ENCODE data around the gene PPP1R9B. TPM values are rescaled to one million over a fixed set of nuclear protein-coding genes. Genes with fewer than 3 reads are reported as not detected.
A peak's percentile ranks its signal among the peaks of the same experiment; 100 is the strongest.

The PPP1R9B gene
- total RNA-seq, 1 experiment from 2014 or later = 19.1 TPM

DNA sequence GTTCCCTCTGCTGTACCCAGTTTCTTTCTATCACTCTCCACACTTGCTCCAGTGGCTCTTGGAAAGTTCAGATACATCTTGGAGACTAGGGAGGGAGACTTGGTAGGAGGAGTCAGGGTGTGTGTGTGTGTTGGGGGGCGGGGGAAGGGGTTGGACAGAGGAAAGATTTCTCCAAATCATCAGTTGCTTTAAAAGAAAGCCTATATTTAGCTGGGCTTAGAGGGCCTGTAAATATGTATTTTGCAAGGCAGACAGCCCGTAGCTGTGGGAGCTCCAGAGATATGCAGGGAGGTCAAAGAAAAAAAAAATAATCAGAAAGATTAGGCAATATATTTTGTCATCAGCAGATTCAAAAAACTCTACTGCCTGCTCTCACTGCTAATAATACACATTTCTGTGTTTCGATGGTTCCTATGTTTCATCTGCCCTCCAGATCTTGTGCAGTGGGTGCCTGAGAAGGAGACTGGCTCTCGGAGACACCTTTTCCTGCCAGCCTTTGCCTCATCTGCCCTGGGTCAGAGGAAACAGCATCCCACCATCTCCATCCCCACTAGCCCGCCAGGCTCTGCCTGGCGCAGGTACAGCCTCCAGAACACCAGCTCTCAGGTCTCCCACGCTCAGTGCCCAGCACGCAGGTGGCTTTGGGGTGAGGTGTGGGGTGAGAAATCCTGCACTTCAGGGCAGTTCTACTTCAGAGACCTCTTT lies 4.8 kb upstream of the PPP1R9B start:
- DNase-seq (ENCODE audit: low spot score) = no peak

DNA sequence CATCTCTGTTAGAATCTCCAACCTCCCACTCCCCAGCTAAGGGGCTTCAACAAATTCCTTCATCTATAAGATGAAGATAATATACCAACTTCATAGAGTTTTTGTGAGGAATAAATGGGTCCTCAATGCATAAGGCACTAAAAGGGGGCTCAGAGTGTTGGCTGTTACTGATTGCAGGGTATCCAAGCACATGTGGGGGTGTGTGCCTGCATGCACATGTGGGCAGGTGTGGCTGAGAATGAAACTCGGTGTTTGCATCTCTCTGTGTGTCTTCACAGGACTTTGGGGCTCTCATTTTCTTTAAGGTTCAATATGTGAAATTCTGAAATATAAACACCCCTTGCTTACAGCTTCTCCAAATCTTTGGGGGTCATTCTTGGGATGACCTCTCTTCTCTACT lies 4.1 kb upstream of the PPP1R9B start:
- no peak for DNase-seq (ENCODE audit: low spot score)

DNA sequence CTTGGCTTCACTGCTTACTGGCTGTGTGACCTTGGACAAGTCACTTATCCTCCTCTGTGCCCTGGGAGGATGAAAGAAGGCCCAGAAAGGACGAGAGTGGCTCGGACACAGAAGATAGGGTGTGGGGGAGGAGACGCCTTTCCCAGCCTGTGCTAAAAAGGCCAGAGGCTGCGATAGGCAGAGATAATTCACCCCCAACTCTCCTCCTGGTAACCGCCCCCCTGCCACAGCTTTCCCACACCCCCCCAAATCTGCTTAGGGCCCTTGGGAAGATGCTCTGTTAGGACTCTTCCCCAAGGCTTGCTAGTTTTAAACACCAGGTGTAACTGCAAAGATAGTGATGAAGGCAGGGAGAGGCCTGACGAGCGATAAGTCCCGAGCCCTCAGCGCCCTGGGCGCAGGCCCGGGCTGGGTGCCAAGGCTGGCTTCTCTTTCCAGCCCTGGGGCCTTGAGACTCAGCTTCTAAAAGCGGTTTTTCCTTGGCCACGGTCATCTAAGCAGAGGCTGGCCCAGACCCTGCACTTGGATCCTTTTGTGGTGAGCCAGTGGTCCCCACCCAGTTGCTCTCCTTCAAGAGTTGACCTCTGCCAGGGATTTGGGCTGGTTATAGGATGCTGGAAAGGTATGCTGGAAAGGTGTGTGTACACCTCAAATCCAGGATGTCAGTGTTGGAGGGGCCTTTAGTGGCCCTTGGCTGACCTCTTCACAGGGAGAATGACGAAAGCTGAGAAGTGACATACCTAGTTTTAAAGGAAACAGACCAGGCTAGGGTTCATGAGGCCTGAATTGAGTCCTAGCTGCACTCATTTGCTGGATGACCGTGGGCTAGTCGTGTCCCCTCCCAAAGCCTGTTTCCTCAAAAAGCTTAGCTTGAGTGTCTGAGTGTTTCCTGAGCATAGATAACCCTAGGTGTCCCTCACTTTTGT lies 3.4 kb upstream of the PPP1R9B start:
- DNase-seq (ENCODE audit: low spot score) = no peak

DNA sequence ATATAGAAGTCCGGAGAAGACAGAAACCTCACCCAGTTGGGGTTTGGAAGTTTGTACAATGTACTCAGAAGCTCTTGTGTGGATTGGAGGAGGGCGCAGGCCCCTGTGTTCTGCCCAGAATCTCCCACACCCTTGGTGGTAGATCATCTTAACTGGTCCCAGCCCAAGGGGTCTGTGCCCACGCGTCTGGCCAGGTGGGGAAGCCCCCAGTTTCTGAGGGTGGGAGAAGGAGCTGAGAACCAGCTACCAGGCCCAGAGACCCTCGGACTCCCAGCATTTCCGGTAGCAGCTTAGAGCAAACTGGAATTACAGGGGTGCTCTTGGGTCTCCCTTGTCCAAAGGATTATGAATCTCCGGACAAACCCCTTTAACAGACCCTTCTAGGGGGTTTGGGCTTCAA lies 2.3 kb upstream of the PPP1R9B start:
- DNase-seq (ENCODE audit: low spot score) = no peak

DNA sequence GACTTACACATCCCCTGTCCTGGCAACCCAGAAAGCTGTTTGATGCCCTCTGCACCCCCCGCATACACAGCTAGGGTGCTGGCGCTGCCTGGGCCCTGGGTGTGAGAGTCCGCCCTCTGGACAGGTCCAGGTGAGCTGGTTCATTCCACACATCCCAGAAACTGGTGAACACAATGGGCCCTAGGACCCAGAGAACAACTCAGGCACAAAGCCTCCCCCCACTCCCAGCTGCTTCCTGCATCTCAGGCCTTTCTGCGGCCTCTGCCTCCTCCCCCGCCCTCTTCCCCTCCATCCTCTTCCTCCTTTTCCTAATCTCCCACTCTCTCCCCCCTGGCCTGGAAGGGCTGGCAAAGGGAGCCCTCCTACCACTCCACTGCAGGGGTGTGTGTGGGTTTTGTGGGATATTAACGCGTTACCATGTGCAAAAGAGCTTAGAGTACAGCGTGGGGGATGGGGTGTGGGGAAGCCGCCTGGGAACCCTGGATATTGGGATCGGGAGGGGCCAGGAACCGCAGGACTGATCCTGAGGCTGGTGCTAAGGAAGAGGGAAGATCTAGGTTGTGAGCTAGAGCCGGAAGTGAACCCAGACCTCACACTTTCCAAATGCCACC lies 1.6 kb upstream of the PPP1R9B start:
- peak; percentile 96 for DNase-seq (ENCODE audit: low spot score)

DNA sequence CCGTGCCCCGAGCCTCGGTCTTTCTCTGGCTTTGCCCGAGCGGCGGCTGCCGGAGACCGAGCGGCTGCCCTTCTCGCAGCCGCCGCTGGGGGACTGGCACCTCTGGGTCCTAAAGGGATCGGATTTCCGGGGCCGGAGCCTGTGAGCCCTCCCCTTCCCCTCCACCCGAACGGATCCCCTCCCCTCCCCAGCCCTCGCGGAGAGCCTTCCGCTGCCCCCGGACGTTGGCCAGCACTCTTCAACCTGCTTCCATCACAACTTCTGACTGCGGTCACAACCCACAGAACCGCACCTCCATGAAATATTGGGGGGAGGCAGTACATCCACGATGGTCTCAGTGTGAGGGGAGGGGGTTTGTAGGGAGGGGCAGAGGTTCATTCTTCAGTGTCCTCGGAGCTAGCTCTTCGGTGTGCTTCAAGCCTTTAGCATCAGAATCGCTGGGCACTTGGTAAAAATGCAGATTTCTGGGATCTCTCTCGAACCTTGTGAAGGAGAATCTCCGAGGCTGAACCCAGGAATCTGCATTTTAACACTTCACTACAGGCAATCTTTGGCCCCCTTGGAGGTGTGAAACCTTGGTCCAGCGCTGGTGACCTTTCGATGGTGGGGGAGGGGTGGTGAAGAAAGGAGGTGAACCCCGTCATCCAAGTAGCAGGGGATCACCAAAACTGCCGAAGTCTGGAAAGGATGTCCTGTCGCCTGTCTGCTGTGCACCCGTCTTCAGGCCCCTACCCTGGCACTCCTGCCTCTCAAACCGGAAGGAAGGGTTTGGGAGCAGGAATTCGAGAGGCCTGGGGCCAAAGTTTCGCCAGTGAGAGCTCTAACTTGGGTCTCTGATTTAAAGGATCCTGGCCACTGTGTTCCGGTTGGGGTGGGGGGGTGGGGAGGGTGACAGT lies 812 bp upstream of the PPP1R9B start:
- DNase-seq (ENCODE audit: low spot score) = peak; percentile 85

DNA sequence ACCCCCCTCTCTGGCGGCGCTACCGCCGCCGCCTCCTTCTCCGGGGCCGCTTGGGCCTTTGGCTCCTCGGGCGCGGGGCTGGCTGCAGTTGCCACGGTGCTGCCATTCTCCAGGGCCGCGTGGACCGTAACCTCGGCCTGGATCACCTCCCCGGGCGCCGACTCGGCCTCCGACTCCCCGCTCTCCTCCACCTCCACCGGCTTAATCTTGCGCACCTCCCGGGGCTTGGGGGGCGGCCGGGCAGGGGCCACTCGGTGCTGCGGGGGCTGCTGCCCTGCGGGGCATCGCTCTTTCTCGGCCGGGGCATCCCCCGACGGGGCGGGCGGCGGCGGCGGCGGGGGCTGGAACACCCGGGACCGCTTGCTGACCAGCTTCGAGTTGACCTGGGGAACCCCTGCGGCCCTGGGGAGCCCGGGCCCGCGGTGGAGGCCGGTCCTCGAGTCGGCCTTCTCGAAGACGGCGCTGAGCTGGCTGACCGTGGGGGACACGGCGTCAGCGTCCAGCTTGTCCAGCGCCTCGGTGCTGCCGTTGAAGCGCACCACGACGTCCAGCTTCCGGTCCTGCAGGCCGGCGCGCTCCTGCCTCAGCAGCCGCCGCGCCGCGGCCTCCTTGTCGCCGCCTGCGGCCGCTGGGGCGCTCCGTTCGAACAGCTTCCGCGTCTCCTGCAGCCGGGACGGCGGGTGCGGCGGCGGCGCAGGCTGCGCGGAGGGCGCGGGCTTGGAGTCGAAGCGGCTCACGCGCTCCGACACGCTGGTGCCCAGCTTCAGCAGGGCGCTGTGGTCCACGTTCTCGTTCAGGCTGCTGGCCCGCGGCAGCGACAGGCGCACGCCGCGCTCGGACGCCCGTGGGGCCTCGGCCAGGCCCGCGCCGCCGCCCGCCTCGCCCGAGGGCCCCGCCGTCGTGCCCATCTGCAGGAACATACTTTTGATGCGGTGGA lies 792 bp downstream of the PPP1R9B start:
- no peak for DNase-seq (ENCODE audit: low spot score)

DNA sequence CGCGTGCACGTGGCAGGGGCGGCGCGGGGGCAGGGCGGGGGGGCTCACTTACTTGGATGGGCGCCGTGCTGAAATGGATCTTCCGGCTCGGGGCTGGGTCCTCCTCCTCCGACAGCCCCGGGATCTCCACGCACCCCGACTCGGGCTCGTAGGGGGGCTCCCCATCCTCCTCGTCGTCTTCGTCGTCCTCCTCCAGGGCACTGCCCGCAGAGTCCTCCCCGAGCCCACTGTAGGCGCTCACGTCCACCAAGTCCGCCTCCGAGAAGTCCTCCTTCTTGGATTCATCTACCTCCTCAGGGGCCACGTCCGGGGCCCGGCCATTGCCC lies 1.4 kb downstream of the PPP1R9B start:
- DNase-seq (ENCODE audit: low spot score) = no peak

DNA sequence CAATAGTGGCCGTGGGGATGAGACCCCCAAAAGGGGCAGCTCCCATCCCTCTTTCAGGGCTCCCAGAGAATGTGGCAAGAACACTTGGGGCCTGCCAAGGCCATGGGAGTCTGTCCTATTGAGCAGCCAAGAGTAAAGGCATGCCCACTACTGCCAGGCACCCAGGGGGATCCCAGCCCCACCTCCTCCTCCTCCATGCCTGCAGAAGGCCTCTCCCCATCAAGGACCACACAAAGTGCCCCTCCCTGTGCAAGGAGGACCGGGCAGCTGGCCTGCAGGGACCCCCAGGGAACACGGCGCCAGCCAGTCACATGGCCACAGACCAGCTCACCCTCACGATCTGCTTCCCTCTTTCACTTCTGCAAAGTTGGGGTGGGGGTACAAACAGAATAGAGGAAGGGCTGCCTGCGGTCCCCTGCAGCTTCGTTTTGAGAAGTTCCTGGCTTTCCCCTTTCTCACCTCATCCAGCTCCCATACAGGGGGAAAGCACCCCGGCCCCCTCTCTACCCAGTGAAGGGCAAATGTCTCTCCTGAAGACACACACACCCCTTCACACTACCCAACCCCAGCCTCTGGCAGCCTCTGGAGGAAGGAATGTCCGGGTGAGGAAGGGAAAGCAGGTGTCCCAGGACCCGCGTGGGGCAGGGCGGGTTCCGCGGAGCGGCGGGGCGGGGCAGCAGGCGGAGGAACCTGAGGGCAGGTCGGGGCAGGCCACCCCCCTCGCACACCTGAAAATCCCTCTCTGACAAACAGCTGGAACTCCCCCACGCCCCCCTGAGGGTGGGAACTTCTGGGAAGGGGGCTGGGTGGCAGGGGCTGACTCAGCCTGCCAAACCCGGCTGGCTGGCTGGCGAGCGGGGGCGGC lies 2.0 kb downstream of the PPP1R9B start:
- no peak for DNase-seq (ENCODE audit: low spot score)

DNA sequence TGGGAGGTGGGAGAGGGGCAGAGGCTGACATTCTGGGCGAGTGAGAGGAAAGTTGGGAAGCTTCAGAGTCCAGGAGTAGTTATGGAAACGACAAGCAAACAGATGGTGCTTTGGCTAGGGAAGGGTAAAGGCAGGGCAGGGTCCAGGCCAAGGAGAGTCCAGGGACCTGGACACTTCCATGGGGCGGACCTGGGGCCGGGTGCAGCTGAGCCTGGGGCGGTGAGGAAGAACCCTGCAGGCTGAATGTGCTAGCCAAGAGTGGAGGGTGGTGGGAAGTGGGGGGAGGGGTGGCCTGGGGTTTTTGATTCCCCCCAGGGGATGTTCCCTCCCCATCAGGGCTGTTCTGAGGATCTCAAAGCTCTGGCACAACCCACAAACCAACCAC lies 2.6 kb downstream of the PPP1R9B start:
- DNase-seq (ENCODE audit: low spot score) = no peak

DNA sequence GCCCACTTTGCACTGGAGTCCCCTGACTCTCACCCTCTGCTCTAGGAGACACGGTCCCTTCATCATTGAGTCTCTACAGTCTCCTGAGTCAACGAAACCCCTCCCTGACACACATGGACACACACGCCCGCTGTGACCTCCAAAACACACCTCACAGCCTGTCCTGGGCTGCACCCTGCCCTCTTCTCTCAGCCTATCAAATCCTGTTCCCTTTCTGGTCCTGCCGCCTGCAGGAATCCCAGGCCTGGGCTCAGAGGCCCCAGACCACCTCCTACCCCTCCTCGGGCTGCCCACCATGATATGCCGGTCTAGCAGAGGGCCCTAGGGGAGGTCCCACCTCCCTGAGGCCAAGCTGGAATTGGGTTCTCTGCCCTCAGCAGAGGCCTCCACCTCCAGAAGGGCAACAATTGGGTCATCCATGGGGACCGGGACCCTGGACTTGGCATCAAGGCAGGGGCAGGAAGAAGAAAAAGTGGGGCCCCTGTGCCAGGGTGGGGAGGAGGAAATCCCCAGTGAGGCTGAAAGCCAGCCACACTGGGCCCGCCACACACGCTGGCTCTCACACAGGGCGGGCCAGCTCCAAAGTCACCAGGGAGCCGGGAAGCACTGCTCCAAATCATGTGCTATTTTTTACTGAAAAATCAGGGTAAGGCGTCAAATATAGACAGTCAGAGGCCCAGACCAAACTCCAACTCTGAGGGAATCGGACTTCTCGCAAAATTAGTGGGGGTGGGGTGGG lies 3.4 kb downstream of the PPP1R9B start:
- DNase-seq (ENCODE audit: low spot score) = no peak

DNA sequence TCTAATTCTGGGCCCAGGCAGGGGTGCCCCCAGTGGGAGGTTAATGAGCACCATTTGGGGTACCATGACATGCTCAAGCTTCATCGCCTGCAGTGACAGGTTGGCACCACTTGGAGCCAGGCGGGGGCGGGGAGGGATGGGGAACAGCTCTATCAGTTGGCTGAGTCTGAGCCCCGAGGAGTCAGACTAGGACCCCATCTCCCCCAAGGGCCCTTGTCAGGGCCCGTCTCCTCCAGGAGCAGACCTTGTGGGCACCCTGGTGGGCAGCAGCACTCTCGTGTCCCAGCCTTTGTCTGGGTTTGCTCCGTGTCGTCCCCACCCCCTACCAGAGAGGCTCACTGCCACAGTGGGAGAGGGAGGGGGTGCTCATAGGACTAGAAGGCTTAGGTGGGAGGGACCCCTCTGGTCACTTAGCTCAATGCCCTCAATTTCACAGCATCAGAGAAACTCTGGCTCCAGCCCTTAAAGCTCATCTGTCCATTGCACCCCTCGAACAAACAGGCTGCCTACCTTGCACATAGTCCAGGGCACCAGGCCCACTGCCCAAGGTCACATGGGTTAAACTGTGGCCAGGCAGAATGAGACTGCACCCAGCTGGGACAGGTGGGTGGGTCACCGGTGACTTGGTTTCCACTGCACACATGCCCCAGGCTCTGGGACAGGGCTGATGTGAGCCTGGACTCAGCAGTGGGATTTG lies 4.1 kb downstream of the PPP1R9B start:
- no peak for DNase-seq (ENCODE audit: low spot score)

DNA sequence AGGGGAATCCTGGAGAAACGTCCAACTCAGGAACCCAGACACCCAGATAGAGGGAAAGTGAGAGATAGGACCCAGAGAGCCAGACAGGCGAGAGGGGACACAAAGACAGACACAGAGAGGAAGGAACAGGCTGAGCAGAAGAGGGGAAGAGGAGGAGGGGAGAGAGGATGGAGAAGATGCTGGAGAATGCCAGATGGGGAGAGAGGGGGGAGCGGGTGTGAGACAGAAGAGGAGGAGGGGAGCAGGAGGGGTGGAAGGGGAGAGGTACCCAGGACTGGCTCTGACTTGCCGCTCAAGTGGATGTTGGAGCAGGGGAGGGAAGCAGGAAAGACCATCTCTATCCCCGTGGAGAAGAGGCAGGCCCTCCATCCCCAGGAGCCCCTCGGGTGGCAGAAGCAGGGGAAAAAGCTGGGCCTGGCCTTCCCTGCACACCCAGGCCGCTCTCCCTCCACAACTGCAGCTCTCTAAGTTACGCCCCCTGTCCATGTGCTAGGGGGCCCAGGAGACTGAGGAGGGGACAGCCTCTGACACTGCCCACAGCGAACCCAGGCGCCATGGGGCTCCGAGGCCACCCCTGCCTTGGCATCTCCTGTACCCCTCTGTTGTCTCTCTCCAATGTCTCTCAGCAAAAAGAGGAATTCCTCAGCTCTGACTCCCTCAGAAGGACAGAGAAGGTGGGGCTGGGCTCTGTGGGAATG lies 4.8 kb downstream of the PPP1R9B start:
- DNase-seq (ENCODE audit: low spot score) = no peak

DNA sequence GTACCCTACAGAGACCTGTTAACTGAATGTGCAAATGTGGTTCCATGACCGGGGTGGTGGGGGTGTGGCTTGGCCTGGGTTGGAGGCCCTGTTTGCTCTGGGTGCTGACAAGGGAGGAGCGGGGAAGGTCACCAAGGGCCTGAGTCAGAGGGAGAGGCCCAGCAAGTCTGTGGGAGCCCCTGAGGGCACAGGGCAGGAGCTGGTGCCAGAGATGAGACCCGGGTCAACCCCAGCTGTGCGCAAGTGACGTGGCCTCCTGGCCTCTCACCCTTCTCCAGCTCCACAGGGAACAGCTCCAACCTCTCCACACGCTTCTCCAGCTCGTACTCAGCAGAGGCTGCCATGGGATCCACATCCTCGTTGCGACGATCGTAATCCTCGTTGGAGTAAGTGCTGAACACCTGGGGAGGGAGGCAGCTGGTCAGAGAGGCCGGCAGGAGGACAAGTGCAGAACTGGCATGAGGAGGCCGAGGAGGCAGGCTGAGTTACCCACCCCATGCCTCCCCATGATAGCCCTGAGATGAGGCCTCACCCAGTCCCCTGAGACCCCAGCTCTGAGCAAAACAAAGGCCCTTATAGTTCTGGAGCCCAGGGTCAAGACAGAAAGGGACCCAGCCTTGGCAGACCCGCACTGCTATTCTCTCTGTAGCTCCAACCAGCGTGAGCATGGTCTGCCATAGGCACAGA lies 5.5 kb downstream of the PPP1R9B start:
- no peak for DNase-seq (ENCODE audit: low spot score)

DNA sequence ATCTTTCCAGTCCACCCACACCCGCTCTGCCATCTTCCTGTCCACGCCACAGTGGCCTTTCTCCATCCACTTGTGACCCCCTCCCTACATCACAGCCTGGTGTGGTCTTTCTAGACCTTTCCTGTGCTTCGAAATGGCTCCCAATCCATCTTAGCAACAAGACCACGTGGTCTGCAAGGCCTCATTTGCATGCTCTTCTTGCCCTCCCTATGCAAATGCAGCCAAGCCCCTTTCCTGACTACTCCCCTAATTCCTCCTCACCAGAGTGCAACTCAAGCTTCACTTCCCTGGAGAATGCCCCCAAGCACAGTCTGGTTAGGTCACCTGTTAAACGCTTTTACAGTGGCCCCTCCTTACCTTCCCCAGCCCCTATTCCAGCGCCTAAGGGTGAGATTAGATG lies 6.1 kb downstream of the PPP1R9B start:
- DNase-seq (ENCODE audit: low spot score) = no peak

DNA sequence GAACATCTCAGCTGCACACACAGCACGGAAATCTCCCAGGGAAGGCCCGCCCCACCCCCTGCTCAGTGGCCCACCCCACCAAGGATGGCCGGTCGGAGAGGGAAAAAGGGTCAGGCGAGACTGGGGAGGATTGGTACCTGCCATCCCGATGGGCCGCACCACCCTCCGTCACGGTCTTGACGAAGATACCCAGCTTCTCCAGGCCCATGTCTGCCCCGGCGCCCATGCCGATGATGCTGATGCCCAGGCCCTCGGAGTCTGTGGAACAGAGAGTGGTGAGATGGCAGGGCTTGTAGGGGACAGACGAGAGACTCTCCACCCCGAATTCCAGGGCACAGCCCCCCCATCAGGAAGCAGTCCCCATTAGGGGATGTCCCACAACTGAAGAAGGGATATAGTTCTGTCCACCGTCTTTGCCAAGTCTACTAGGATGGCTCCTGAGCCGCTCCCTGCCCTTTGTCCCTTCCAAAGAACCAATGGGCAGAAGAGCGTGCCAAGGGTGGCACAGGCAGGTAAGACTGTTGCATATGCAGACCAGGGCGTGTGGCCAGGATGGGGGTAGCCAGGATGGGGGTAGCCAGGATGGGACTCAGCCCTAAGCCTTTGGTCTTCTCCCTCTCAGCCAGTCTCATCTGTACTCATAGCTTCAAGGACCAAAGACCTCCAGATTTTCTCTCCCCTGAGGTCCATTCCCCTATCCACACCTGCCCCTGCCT lies 6.9 kb downstream of the PPP1R9B start:
- DNase-seq (ENCODE audit: low spot score) = no peak

DNA sequence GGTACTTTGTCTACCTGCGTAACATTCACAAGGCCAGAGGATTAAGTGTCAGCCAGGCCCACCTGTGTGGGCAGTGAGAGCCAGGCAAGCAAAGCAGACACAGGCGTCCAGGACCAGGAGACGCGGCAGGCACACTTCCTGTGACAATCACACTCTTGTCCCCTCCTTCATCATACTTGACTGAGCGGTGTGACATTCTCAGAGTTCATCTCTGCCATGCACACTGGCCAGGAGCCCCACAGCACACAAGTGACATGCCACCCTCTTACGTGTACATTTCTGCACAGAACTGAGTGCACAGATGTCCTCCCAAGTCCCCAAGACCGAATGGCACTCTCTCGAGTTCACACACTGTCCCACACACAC lies 8.7 kb downstream of the PPP1R9B start:
- no peak for DNase-seq (ENCODE audit: low spot score)
